Measurements from ENCODE around the gene DEK. TPM values are rescaled to one million over a fixed set of nuclear protein-coding genes. Genes with fewer than 3 reads are reported as not detected.

Gene DEK
- total RNA-seq, 2 experiments from 2014 or later: 174 to 176 TPM

DNA sequence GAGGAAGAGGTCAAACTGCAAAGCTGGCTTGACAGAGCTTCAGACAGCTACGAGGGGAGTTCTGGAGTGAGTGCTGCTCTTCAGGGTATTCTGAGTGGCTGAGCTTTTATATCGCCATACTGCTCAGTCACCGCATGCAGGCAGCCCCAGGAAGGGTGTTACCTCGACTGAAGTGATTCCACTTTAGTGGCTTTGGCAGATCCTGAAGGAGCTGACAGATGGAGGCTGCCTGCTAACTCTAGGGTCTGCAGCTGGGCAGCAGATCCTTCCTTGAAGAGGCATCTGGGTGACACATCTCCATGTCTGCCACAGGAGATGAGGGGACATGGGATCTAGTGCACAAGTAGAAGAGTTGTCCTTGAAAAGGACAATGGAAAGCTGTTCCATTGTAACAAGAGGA, 3.7 kb upstream of the DEK start:
- CTCF ChIA-PET: no interaction called here
- POLR2A ChIA-PET: no interaction called here

DNA sequence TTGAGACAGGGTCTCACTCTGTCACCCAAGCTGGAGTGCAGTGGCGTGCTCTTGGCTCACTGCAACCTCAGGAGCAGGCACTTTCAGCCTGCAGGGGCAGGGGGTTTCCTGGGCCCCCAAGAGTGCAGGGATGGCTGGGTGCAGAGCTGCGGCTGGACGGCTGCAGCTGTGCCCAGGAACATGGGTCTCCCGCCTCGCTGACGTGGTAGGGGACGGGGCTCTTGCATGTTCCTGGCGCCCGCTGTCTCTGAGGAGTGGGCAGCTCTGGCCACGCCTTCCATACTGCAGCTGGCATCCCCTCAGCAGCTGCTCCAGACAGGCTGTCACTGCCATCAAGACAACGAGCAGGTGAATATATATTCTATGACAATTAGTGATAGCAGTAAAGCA, 2.2 kb upstream of the DEK start:
- POLR2A ChIA-PET: no interaction called here

GRCh38 chr6:18265787-18266522, 1.6 kb upstream of the DEK start:
- ChIA-PET CTCF (no interaction called here), POLR2A (no interaction called here)

More for the DNA sequence above, 2.2 kb upstream of the DEK start:
- CTCF ChIA-PET: no interaction called here

DNA sequence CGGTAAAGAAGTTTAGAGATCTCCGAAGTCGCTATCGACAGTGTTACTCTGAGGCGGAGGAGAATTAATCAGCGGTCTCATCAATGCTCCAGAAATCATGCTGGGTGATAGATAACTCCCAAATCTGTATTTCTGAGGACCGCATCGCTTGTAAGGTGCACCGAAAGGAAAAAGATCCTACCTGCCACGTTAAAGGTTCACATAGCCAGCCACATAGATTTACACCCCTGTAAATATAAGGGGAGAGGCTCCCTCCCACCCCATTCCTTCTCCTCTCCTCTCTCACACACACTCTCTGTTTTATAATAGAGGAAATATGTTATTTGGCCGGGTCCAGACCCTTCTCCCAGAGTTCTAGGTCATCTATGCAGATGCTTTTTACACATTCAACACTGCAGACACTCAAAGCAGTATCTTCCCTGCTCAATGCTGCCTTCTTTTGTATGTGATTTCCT, 620 bp upstream of the DEK start:
- POLR2A ChIA-PET: no interaction called here
- CTCF ChIA-PET: no interaction called here

GRCh38 chr6:18263418-18264218, 712 bp downstream of the DEK start:
- CTCF ChIA-PET: no interaction called here

GRCh38 chr6:18262702-18263417, 1.5 kb downstream of the DEK start:
- ChIA-PET POLR2A (no interaction called here), CTCF (interaction anchor here (0.6 kb wide), 1 partner anchor 93 kb away, joined by 3 read pairs; no protein-coding TSS in a partner anchor)

More at GRCh38 chr6:18263418-18264218, 712 bp downstream of the DEK start:
- POLR2A ChIA-PET: interaction anchor here (0.7 kb wide), 1 partner anchor 557 kb away, joined by 3 read pairs; the partner anchor contains the start of gene NUP153

GRCh38 chr6:18261877-18262276, 2.5 kb downstream of the DEK start:
- ChIA-PET POLR2A (no interaction called here), CTCF (no interaction called here)

DNA sequence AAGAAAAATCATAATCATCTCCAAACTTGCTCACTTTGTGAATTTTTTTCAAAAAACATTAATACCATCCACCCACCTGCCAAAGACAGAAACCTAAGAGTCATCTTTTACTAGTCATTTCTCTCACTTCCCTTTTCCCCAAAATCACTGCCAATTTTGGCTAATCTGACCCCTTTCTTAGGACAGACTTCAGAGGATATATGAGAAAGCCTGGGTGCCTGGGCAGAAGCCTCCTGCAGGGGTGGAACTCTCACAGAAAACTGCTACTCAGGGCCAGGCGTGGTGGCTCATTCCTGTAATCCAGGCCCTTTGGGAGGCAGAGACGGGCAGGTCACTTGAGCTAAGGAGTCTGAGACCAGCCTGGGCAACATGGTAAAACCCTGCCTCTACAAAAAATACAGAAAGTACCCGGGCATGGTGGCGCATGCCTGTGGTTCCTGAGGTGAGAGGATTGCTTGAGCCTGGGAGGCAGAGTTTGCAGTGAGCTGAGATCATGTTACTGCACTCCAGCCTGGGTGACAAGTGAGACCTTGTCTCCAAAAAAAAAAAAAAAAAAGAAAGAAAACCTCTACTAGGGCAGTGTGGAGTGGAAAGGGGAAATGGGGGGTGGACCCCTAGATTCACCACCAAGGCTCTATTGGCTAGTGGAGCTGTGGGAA, 3.8 kb downstream of the DEK start:
- POLR2A ChIA-PET: interaction anchor here (0.6 to 0.7 kb wide), 4 partner anchors 19 to 661 kb away, joined by 3 to 7 read pairs (median 4); partner anchors contain the start of gene FAM8A1
- CTCF ChIA-PET: interaction anchor here (0.6 kb wide), 1 partner anchor 81 kb away, joined by 3 read pairs; no protein-coding TSS in a partner anchor

- CTCF ChIA-PET: no interaction called here
- POLR2A ChIA-PET: interaction anchor here (0.6 kb wide), 1 partner anchor 40 kb away, joined by 4 read pairs; no protein-coding TSS in a partner anchor
Observed at GRCh38 chr6:18259675-18260447, 4.5 kb downstream of the DEK start.

DNA sequence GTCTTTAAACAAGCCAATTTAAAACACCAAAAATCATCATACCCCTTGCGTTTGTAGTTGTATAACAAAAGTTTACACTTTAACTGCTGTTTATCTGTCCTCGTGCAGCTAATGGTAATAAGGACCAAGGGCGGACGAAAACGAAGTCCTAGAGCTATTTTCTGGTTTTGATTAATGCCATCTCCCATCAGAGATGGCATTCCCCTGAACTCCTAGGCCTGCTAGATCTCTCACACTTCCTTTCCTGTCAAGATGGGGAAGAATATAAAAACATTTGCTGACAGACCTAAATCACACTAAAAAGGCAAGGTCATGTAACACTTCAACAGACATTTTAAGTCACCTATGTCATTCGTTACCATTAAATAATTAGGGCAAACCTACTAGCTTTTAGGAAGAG, 9.5 kb downstream of the DEK start:
- POLR2A ChIA-PET: no interaction called here

DNA sequence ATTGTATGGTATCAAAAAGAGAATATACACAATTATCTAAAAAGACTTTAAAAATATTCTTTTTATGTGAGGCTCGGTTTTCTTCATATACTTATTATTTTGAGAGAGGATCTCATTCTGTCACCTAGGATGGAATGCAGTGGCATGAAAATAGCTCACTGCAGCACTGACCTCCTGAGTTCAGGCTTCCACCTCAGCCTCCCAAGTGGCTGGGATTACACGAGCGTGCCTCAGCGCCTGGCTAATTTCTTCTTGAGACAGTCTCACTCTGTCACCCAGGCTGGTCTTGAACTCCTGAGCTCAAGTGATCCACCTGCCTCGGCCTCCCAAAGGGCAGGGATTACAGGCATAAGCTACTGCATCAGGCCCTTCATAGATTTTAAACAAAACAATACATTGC, 10.7 kb downstream of the DEK start:
- ChIA-PET CTCF (no interaction called here), POLR2A (no interaction called here)

More for the DNA sequence above, 9.5 kb downstream of the DEK start:
- CTCF ChIA-PET: no interaction called here

DNA sequence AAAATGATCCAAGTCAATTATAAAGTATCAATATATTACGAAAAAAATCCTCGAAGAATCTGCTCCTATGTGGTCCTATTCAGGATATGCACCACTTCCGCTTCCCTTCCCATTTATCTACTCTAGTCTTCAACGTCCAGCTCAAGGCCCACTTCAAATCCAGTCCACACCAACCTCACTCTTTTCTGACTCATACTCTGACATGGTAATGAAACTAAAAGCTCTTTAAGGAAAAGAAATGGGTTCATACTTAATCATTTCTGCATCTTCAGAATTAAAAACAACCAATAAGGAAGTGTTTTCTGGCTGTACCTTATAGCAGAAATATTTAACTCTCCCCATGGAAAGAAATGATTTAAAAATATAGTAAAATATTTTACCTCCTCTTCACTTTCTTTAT, 15.1 kb downstream of the DEK start:
- ChIA-PET CTCF (no interaction called here), POLR2A (no interaction called here)

DNA sequence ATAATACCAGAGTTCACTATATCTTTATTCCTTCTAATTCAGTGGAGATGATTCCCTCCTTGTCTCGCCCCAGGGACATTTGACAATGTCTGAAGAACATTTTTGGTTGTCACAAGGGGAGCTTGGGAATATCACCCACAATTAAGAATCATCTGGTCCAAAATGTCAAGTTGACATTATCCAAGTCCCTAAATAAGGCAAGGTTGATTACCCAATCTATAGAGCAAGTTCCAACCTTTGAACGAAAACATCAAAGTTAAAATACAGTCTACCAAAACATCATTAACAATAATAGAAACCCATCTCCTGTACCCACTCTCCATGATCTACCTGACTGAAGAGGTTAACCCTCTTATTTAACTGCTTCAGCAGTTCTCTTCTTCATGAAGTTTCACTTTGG, 15.6 kb downstream of the DEK start:
- CTCF ChIA-PET: no interaction called here
- POLR2A ChIA-PET: no interaction called here

DNA sequence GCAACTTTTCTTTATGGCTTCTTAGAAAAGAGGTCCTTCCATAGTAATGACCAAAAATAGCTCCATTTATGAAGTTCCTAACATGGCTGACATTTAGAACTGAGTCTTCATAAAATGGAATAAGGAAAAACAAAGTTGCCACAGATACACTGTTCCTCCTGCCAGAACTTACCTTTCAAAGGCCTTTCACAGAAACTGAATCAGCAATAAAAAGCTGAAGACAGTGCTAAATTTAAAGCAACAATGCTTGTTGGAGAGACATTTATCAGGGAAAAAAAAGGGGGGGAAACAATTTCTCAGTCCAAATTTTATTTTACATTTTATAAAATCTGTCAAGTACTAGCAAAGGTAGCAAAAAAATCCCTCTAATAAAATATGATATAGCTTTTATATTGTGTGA, 17.3 kb downstream of the DEK start:
- ChIA-PET CTCF (no interaction called here), POLR2A (no interaction called here)

GRCh38 chr6:18246205-18246604, 18.1 kb downstream of the DEK start:
- ChIA-PET POLR2A (no interaction called here), CTCF (no interaction called here)

- POLR2A ChIA-PET: no interaction called here
- CTCF ChIA-PET: no interaction called here
Observed at GRCh38 chr6:18245642-18246041, 18.7 kb downstream of the DEK start.

DNA sequence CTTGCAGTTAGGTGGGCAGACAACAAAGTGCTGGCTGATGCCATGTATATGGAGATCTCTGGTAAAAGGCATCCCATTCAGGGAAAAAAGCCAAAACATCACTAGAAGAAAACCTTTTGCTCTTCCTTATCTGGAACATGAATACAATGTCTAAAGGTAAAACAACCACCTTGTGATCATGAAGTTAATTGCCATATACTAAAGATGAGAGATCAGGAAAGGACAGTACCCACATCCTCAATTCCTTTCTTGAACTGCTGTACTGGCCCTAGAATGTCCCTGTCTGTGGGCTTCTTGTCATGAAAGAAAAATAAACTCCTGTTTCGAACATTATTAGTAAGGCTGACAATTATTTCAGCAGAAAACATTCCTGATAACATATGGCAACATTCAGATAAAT, 19.3 kb downstream of the DEK start:
- ChIA-PET CTCF (no interaction called here), POLR2A (no interaction called here)

- ChIA-PET CTCF (no interaction called here), POLR2A (no interaction called here)
Observed at GRCh38 chr6:18244251-18244650, 20.1 kb downstream of the DEK start.

DNA sequence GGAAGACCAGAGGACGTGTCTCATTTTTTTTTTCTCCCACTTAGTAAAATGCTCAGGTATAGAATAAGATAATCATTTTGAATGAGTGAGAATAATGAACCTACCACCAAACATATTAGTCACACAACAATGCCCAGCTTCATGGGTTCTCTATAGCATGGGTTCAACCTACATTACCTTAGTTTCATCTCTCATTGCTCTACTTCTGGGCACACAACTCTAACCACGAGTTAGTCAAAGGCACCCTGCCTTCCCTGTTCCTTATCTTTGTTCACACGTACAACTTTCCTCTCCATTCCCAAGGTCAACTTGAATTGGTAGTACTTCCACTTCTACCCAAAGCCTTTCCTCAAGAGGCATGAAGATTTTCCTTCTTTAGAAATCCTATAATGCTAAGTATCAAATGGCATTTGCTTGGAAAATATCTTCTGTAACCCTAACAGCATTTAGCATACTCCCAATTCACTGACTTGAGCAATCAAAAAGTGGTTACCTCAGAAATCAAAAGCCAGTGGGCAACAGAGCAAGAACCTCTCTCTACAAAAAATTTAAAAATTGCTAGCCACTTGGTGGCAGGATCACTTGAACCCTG, 20.9 kb downstream of the DEK start:
- POLR2A ChIA-PET: no interaction called here
- CTCF ChIA-PET: interaction anchor here (0.6 kb wide), 1 partner anchor 428 kb away, joined by 4 read pairs; no protein-coding TSS in a partner anchor
